GM19324 (cell line): ENCODE data around the gene IQCH.
"Not testable (repeated sequence)": the region's sequence is repeated elsewhere in the genome, so short reads cannot be mapped to it uniquely, and the experiment has no call there.

ENCODE experiments used
- ATAC-seq: cut with Tn5 transposase; IDR thresholded peaks from one replicate; pipeline ENCODE4 v1.9.1; 2021; ENCODE audit warnings: mild to moderate bottlenecking, moderate library complexity; ENCODE audit not compliant: unreplicated experiment, low FRiP score

The IQCH gene

DNA sequence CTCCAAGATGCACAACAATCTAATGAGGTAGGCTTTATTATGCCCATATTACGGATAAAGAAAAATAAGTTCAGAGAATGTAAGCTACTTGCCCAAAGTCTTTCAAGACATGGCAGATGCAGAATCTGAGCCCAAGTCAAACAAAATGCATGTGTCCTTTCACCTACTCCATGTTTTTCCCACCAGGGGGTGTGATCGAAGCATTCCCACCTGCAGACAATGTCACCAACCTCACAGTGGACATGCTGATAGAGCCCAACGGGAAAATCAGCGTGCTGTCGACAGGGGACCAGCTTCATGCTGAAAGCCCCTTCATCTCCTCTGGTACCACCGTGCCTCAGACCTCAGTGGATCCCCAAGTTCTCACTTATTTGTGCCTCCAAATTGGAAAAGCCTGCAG lies 166.5 kb downstream of the IQCH start:
- ATAC-seq: no peak

DNA sequence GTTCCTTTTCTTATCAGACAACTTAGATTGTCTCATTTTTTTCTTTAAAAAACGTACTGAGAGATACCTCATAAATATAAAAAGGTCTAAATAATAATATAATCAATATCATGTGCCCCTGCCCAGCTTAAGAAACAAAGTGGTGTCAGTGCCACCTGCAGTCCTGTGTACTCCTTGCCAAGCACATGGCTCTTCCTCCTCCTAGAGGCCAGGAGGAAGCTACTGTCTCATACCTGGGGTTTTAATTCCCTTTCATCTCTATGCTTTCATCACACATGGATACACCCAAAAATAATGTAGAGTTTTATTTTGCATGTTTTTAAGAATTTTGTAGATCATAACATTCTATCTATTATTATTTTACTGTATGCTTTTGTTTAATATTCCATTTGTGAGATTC lies 167.7 kb downstream of the IQCH start:
- ATAC-seq: no peak

DNA sequence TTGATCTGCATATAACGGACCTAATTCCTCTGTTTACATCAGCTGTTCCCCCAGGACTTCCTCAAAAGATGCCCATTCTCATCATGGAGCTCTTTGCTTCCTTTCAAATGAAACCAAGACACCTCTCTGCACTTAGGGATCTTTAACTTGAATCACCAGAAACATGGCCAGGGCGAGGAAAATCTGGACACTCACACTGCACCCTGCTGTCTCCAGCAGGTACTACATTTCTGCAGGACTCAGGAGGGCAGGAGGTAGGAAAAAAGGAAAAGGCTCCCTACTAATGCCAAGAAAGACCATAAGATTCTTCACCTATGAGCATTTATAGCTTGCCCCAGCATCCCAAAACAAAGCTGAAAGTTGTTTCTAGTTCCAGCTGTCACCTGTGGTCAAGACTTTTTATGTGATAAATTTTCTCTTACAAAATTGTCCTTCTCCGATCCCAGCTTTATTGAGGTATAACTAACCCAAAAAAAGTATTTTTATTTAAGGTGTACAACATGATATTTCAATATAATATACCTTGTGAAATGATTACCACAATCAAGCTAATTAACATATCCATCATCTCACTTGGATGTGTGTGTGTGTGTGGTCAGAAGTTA lies 179.0 kb downstream of the IQCH start:
- no peak for ATAC-seq

GRCh38 chr15:67436351-67437250 lies 182.0 kb downstream of the IQCH start:
- ATAC-seq: not testable (repeated sequence)

- ATAC-seq: no peak
Observed at GRCh38 chr15:67444100-67444499, 189.5 kb downstream of the IQCH start.

GRCh38 chr15:67446449-67446848 lies 191.9 kb downstream of the IQCH start:
- no peak for ATAC-seq

DNA sequence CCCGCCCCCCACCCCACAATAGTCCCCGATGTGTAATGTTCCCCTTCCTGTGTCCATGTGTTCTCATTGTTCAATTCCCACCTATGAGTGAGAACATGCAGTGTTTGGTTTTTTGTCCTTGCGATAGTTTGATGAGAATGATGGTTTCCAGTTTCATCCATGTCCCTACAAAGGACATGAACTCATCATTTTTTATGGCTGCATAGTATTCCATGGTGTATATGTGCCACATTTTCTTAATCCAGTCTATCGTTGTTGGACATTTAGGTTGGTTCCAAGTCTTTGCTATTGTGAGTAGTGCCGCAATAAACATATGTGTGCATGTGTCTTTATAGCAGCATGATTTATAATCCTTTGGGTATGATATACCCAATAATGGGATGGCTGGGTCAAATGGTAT lies 193.8 kb downstream of the IQCH start:
- not testable (repeated sequence) for ATAC-seq

DNA sequence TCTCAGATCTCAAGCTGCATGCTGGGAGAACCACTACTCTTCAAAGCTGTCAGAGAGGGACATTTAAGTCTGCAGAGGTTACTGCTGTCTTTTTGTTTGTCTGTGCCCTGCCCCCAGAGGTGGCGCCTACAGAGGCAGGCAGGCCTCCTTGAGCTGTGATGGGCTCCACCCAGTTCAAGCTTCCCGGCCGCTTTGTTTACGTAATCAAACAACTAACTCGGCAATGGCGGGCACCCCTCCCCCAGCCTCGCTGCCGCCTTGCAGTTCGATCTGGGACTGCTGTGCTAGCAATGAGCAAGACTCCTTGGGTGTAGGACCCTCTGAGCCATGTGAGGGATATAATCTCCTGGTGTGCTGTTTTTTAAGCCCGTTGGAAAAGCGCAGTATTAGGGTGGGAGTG lies 199.1 kb downstream of the IQCH start:
- not testable (repeated sequence) for ATAC-seq

DNA sequence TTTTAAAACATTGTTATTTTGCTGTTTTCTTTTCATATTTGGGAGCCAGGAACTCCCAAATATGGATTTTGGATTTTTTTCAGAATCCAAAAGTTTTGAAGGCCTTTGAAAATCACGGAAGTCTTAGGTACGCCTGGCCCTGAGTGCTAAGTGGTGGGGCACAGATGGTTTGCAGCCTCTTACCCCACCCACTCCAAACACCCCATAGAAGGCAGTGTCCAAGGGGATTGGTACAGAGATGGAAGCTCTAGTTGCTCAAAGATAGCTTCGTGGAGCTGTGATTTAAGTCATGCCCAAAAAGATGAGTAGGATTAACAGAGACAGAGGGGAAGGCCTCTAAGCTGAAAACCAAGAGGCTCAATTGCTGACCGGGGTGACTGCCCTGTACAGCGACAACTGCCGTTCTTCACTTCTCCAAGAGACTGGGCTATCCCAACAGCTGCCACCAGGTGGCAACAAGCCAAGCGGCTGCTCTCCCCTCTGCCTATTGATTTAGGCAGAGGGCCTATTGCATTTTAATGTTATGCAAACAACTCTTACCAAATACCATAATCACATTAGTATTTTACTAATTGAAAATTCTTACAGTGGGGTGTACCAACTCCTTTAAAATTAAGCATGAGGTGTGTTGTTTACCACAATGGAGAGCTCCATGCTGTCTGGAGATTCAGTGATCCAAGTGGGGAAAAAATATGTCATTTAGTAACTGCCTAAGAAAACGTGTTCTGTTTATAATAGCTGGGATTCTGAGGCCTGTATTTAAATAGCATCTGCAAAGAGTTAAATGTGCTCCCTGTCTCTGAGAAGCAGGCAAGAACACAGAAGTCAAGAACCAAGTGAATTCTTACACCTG lies 202.3 kb downstream of the IQCH start:
- ATAC-seq: no peak

DNA sequence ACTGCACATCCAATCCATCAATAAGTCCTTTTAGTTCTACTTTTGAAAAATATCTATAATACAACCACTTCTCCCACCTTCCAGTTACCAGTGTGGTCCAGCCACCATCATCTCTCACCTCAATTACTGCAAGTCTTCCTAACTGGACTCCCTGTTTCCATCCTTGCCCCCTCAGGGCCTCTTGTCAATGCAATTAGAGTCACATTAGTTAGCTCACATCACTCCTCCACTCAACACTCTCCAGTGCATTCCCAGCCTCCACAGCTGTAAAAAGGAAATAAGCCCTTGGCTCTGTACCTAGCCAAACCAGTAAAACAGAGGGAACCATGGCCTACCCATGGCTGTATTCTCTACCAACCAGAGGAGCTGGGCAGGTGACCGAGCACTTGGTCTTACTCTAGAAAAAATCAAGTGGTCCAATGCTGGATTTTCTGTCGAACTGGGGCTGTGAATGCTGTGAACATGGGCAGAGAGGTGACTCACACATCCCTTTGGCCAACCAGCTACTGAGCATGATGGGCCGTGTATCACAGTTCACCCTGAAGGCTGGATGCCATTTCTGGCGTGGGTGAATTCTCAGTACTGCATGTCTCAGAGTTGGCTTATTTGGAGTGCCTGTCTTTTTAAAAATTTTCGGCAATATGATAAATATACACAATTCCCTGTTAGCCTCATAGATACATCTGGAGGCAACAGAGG lies 203.9 kb downstream of the IQCH start:
- no peak for ATAC-seq

DNA sequence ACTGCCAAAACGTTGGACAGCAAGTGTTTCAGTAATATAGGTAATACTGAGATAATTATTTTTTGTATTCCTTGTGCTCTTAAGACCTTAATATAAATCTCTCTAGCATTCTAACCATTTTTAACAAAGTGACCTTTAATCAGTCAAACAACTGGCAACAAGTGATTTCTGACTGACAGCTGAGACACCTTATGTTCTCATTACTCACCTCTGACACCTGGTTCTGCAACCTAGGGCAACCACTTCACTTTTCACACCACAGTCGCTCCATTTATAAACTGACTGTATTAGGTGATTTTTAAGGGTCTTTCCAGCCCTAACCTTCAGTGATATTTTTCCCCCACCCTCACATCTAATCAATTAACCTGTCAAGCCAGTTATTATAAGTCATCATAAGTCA lies 205.9 kb downstream of the IQCH start:
- no peak for ATAC-seq

DNA sequence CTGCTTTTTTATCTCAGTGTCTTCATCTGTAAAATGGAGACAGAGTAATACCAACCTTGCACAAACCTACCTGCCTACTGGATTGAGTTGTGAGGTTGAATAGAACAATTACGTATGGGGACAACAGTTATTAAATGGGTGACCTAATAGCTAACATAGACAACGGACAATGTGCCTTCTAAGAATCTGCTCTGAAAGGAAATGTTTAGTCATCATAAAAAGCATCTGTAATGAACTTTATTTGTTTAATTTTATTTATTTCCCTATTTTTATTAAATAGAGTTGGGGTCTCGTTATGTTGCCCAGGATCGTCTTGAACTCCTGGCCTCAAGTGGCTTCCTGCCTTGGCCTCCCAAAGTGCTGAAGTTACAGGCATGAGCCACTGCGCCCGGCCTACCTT lies 207.1 kb downstream of the IQCH start:
- no peak for ATAC-seq

GRCh38 chr15:67462875-67463274 lies 208.3 kb downstream of the IQCH start:
- no peak for ATAC-seq

- no peak for ATAC-seq
Observed at GRCh38 chr15:67463488-67463887, 208.9 kb downstream of the IQCH start.

DNA sequence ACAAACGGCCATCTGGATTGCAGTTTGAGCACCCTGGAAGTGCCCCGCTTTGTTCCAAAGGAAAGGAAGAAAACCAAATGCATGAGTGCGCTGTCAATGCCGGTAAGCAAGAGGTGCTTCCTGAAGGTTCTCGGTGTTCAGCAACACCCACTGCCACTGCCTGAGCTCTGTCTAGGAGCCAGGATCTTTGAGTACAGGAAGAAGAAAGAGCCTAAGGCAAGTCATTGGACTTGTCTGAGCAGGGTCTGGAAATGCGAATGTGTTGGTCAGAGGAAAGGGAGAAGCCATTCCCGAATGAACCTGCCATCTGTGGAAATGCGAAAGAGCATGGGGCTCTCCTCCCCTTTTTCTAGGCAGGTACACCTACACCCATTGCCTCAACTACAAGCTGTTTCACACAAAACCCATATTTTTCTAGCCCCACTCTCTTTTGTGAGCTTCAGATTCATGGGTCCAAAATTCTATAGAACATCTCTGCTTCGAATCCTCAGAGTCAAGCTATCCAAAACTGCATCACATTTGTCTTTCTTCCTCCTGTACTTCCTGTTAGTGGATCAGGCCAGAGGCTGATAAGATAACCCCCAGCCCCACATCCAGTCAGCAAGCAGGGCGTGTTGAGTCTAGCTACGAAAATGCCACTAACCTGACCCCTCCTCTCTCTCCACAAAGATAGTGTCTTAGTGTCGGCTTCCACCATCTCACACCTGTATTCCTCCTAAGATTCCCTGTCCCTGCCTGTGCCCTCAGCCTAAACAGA lies 210.8 kb downstream of the IQCH start:
- ATAC-seq: no peak

DNA sequence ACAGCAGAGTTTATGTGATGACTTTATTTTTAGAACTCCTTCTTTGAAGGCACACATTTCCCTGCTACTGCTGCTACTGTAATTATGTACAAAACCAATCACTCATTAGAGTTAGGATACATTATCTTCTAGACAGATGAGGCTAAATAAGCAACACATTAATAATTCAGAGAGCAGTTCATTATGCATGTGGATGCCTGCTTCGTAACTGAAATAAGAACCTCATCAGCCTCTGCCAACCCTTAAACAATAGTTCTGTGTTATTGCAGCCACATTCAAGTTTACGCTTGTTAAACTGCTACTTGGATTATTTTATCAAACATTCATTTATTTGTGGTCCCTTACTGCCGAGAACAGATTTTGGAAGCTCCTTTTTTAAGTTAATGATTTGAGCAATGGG lies 213.8 kb downstream of the IQCH start:
- no peak for ATAC-seq

GRCh38 chr15:67469680-67470079 lies 215.1 kb downstream of the IQCH start:
- ATAC-seq: no peak

GRCh38 chr15:67472957-67473356 lies 218.4 kb downstream of the IQCH start:
- ATAC-seq: no peak

- ATAC-seq: no peak
Observed at GRCh38 chr15:67474405-67475110, 220.0 kb downstream of the IQCH start.
